Non-pigmented ciliary epithelial cell (primary cell): Measurements from ENCODE around the gene SWT1.

Experiments used
- DNase-seq: peaks from one replicate; pipeline ENCODE4 v3.0.0-alpha.2; 2010; ENCODE audit warnings: low read depth

Gene SWT1

DNA sequence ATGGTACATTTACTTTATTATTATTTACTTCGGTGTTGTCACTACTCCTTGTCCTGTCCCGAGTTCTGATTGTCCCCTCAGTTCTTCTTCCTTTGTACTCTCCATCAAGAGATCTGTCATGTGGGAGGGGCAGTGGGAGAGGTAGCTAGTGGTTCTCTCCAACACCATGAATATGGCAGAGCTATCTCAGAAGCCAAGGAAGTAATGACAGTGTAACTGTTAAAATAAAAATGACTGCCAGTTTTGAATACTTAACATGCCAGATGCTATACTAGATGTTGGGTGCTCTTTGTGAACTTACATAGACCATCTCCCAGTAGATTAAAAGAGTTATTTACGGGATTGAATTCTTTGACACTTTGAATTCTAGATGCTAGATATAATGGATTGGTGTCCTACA is 131.5 kb downstream of the SWT1 start:
- DNase-seq: no peak

DNA sequence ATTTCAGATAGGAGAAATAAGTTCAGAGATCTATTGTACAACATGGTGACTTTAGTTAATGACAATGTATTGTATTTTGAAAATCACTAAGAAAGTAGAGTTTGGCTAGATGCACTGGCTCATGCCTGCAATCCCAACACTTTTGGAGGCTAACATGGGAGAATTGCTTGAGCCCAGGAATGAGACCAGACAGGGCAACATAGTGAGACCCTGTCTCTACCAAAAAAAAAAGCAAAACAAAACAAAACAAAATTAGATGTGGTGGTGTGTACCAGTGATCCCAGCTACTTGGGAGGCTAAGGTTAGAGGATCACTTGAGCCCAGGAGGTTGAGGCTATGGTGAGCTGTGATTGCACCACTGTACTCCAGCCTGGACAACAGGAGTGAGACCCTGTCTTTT is 132.9 kb downstream of the SWT1 start:
- no peak for DNase-seq

DNA sequence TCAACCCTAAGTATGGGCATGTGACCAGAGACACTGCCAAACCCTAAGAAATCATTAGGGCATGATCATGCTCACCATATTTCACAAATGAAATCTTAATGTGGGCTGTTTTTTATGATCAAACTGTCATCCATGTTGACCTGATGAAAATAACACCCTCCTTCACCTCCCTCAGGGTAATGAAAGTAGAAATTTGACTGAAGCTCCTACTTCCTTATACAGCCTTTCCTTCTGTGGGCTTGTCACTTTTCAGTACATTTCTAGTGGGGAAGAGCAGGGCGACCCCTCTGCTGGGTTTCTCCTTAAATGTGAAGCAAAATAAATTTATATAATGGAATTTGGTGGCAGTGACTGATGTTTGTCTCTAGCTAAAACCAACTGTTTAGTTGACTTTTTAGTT is 134.2 kb downstream of the SWT1 start:
- no peak for DNase-seq

DNA sequence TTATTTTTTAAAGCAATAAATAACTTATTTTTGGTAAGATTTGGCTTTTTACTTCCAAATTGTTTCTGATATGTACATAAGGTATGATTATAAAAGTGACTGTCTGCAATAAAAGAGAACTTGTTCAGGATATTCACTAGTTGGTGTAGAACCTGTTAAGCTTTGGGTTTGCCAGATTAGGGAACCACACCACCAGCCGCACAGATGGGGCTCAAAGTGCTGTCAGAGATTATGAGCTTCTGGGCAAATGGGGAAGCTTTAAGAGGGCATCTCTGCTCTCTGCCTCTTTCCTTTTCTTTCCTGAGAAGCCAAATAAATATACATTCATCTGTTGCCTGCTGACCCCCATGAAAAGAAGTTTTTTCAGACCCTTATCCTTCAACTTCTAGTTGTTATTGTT is 134.7 kb downstream of the SWT1 start:
- no peak for DNase-seq

DNA sequence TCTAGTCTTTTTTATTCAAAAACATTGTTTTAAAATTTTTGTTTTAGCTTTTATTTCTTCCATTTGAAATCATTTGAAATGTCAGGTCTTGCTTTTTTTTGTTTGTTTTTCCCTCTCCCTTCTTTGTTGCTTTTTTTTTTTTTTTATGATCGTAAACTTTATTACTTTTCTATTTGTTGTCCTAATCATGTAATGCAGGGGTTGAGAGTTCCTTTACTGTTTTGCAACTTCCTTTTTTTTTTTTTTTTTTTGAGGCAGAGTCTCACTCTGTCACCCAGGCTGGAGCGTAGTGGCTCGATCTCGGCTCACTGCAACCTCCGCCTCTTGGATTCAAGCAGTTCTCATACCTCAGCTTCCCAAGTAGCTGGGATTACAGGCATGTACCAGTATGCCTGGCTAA is 135.3 kb downstream of the SWT1 start:
- DNase-seq: no peak

DNA sequence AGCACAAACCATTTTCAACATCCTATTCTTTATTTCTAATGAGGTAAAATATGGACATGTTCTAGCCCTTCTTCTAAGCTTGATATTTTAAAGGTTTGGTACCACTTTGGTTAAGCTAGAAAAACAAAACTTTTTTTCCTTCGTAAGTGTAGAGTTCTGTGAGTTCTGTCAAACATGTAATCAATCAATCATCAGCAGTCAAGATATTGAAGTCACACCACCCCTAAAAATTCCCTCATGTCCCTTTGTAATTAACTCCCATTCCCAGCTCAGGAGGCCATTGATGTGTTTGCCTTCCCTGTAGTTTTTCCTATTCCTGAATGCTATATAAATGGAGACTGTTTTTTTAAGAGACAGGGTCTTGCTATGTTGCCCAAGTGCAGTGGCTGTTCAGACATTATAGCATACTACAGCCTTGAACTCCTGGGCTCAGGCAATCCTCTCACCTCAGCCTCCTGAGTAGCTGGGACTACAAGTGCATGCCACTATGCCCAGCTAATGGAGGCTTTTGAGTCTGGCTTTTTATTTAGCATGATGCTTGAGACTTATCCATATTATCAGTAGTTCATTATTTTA is 137.1 kb downstream of the SWT1 start:
- no peak for DNase-seq

DNA sequence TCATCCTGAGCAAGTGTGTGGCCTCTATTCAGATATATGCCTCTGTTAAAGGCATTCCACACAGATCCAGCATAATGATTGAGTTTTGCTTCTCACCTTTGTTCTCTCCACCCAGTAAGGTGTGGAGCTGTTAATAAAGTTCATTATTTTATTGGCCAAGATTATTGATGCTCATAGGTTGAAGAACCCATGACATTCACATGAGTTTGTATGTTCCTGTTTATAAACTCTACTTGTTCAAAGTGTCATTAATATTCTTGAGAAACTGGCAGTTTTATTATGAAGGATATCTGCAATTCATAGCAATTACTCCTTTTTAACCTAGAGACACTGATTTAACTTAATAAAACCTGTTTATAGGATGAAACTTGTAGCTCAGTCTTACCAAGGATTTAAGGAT is 138.1 kb downstream of the SWT1 start:
- DNase-seq: no peak

DNA sequence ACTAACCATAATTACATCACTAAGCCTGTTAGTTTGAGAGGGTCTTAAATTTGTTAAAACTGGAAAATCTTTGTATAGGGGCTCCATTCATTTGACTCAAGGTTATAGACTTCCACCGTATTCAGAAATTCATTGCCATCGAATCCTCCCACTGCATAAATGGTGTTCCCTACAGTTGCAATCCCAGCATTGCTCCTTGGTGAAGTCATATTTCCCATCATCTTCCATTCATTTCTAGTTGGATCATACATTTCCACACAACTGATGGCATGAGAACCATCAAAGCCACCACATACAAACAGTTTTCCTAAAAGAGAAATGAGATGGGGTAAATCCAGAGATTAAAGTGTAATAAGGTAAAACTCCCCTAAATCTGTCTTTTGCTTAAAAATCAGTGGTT is 141.0 kb downstream of the SWT1 start:
- DNase-seq: no peak

DNA sequence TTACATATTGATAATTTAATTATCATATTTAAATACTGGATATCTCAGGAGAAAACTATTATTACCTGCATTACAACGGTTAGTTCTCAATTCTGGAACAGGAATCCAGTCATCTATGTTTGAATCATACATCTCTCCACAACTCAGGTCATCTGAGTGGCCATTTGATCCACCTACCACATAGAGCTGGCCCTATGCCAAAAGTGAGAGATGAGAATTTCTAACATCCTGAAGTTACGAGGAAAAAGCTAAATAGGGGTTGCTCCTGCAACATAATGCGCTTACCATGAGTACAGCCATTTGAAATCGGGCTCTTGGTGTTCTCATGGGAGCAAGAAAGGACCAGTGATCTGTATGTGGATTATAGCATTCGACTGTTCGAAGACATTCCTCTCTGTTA is 143.2 kb downstream of the SWT1 start:
- DNase-seq: no peak

DNA sequence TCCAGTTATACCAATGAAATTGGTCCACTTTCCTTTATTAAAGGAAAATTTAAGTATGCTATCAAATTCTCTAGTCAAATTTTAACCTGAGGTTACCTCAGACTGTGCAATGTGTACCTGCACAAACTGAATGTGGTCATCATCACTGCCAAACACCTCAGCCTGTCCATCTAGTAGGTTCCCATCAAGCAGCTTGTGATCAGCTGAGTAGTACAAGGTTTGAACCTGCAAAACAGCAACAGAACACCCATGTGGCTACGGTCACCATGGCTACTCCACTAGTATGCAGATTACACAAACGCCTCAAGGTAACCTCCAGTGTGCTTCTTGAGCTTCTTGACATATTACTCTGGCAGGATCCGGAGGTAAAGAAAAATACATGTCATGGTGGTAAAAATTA is 148.5 kb downstream of the SWT1 start:
- DNase-seq: no peak

DNA sequence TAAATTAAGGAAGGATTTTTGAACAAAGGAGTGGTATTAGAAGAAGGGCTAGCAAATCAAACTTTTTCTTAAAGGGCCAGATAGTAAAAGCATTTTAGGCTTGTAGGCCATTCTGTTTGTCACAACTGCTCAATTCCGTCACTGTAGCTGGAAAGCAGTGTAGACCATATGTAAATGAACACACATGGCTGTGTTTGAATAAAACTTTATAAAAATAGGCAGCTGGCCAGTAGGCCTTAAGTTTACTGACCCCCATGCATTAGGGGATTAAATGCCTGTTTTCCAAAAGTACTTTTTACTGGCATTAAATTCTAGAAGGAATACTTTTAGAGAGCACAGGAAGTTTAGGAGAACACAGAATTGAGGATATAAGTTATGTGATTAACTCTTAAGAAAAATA is 151.2 kb downstream of the SWT1 start:
- no peak for DNase-seq

DNA sequence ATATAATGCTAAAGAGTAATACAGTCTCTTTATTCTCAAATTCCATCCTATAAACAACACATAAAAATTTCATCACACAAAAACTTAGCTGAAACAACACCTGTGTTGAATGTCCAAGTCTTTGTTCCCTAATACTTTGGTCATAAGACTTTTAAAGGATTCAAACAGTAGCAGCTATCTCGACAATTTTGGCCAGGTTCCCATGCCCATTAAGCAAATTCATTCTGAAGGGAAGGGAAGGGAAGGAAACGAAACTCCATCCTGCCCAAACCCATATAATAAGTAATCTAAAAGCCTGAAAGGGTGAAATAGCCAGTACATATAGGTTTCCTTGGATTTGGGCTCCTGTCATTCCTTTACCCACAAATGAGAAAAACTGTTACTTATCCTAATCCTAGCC is 152.6 kb downstream of the SWT1 start:
- no peak for DNase-seq

DNA sequence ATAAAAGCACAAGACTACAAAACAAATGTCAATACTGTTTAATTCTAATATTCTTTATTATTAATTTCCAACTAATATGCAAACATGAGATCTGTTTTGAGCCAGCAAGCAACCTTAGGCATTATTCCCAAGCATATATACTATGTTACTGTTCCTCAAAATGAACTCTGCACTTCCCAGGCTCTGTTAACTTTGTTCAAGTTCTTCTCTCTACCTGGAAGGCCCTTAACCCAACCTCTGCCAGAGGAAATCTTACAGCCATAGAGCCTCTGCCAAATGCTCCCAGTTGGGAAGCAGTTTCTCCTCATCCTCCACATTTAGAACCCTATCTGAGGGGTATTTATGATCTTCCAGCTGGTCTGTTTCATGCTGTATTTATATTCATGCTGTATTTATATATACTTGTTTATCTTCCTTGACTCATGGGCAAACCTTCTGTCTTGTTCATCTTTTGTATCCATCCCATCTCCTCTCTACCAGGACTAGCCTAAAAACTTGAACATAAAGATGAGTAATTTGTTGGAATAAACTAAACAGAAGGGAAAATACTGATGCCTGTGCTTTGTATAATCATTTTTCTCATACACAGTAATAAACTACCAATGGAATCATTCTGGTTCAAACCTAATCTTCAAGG is 154.7 kb downstream of the SWT1 start:
- no peak for DNase-seq

DNA sequence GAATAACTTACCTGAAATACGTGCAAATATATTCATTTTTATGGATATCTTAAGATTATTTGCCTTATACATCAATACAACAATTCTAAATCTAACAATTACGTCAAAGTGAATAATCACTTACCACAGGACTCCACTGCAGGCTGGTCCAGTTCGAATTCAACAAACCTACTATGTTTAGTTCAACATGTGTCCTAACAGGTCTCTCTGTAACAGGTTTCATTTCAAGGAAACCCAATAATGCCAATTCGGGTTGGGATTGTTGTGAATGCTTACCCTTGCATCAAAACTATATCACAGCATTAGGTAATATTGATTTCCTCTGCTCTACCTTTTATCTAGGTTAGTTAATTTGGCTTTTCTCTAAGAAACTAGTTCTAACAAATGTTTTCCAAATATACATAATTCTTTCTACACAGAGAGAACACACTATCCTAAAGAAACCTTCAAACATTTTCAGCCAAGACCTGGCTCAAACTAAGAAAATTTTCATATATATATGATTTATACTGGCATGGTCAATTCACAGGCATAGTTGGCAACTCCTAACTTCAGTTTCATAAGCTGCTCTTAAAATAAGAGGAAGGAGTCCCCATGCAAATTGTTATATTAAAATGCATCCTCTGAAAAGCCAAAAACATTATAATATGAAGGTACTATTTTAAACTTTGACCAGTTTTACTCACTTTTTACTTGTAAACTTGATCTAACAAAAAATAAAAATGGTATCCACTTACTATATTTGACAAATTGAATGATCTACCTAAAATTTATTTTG is 155.6 kb downstream of the SWT1 start:
- DNase-seq: no peak

DNA sequence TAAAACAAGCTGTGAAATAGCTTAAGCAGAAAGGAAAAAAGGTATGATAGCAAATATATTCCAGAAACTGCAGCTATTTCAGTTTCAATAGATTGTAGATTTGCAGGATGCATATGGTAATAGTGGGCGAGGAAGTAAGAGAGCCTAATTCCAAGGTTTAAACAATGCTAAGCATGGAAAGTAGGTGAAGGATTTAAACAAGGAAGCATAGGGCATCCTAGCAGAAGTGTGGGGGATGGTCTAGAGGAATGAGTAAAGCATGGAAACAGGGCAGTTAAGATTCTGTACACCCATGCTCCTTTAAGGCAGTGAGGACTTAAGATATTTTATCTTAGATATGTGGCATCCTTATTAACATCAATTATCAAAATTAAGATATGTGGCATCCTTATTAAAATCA is 157.4 kb downstream of the SWT1 start:
- no peak for DNase-seq

DNA sequence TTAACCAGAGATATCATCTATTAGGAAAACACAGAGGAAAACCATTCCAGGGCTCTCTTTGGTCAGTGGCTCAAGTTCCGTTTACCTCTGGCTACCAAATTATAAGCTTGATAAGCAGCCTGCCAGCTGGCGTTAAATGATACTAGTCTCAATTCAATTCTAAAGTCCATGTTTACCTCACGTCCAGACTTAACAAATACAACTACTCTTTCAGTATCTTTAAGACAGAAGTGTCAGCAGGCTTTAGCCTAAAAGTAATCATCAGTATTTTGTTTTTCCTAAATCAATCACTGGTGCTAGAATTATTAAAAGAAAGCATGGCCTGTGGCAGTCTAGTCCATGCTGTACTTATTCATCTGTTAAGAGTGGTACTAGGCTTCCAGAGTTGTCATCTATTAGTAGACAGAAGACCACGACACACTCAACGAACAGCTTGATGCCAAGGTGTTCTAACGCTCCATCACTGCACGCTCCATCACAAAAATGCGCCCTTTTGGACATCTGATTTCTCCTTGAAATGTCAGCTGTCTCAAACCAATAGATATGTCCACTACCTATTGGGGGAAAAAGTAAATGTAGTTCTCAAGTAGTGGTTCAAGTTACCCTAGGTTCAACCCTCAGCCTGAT is 158.6 kb downstream of the SWT1 start:
- DNase-seq: no peak

DNA sequence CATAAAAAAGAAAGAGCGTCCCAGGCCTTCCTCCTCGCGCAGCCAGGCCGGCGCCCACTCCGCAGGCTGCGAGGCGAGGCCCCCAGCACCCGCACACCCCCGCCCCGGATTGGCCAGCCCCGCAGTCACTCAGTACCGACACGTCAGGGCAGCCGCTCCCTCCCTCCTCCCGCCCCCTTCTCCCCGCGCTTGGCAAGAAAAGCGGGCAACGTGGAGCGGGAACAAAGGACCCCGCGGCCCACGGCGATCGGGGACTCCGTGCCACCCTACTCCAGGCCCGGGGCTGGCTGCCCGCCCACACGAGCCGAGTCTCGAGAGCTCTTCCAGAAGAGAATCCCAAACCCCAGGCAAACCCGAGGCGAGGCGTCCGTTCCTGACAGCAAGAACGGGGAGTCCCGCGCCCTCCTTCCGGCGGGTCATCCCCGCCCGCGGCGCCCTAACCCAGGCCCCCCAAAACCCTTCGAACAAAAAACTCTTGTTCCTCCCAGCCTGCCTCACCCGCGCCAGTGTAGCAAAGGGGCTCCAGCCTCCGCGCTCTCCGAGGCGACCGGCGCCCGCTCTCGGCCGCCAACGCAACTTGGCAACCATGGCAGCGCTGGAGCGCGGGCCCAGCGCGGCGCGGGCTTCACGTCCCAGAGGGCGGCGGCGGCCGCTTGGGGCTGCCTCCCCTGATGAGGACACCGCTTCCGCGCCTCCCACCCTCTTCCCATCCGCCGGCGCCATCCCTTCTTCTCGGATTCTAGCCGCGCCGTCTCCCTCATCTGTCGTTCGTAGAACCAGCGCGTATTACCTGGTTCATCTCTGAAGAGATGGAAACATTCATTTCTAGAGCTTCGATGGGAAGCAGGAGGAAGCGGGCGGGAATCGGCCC is 159.4 kb downstream of the SWT1 start:
- peak; percentile 65 for DNase-seq

DNA sequence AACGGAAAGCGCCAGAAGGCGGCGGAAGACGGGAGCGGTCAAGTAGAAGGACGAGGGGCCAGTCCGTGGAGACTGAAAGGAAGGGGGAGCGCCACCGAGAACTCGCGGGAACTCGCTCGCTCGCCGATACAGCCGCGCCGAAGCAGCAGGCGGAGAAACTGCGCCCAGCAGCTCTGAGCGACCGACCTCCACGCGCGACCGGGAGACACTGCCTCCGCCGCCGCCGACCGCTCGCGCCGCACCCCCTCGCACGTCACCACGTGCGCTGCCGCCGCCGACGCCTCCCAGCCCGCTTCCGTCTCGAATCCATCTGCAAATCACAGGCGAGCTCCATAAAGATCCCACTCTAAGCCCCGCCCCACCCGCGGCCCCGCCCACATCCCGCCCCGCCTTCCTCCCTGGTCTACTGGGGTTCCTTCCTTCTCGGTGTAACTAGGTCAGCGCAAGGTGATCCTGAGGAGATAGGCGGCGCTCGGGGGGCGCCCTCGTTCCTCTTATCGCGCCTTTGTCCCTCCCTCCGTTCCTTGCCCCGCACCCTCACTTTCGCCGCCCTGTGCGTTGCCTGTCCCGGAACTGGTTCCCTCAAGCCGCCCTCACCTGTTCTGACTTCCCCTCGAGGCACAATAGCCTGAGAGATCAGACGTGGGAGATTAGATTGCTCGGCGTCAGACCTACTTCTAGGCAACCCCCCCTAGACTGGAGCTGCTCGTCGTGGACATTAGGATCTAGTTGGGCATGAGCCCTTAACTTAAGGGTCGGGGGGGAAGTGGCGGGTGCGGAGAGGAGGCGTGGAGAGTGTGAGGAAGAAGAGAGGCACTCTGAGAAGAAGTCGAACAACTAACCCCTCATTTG is 160.3 kb downstream of the SWT1 start, which contains the start of gene IVNS1ABP:
Gene IVNS1ABP, minus strand, starts transcription at position 210 of the 852 bp plus-strand sequence. CDS start 7,750 bp downstream, outside the sequence.
- peak; percentile 66 for DNase-seq

DNA sequence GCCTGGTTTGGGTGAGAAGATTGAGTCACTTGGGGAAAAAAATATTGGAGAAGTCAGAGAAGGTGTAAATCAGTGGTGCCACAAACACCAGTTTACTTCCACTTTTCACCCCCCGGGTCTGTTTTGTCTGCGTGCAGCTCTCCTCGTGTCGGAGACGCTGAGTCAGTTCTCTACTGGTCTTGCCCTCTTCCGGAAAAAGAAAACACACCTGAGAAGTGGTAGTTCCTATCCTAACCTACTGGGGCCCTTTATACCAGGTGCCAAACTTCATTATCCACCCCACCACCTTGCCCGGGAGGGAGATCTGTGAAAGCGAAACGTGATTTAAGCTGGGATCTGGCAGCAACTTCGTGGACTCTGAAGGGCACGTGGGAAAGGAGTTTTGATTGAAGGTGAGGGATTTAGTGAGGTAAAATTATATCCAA is 160.9 kb downstream of the SWT1 start:
- no peak for DNase-seq

DNA sequence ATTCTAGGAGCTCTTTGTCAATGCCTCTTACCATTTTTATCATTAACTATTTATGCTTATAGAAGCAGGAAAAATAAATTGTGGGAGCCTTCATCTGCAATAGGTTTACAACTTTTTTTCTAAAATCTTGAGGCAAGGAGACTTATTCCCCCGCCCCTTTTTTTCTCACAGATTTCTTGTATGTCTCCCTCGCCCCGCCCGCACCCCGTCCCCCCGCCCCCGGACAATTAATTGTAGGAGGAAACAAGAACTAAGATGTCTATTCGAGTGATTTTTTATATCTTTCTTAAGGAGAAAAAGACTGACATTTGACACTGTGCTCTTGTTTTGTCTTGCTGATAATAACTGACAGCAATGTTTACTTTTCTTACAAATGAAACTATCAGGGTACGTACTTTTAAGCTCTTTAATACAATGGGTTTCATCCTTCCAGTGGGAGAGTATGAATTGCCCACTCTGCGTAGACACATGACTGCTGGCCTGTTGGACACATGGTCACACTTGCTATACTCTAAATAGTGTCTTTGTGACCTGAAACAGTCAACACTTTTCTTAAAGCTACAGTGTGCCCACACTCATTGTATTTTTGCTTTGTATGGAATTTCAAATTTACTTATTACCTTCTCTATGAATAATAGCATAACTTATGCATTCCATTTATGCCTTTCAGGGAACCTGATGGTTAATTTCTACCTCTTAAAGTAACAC is 161.6 kb downstream of the SWT1 start:
- no peak for DNase-seq

DNA sequence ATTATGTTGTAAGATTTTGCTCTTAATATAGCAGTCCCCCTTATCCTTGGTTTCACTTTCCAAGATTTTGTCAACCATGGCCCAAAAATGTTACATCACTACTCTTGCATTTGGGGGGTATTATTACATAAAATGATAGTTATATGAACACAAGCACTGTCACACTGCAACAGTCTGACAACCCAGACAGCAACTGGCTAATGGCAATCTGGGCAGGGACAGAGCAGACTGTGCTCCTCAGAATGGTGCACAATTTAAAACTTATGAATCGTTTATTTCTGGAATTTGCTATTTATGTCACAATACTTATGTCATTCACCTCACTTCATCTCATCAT is 162.1 kb downstream of the SWT1 start:
- DNase-seq: no peak
